H1 (cell line): ENCODE data around the gene IRS1. TPM values are rescaled to one million over a fixed set of nuclear protein-coding genes. Genes with fewer than 3 reads are reported as not detected.

Experiments
- CTCF ChIA-PET: fragments of 300-600 bp; sonication (Branson Sonifier 250); formaldehyde crosslinking; loops from one replicate; lab custom pipeline; 2021; ENCODE audit not compliant: partially characterized antibody; lab: Charles Lee
- POLR2A ChIA-PET: fragments of 300-600 bp; sonication (Branson Sonifier 250); formaldehyde crosslinking; loops from one replicate; lab custom pipeline; 2021; ENCODE audit warnings: inconsistent platforms; ENCODE audit not compliant: partially characterized antibody; lab: Charles Lee
- DNase-seq, 2 experiments: peaks; one replicate each; pipeline versions ENCODE4 v3.0.0 to v3.0.0-alpha.2; 2010 to 2022; ENCODE audit warnings: low spot score in 2 of 2, low read depth in 1 of 2, mixed read lengths in 1 of 2
- FAIRE-seq: peaks from 2 replicates; lab custom pipeline; 2011; peaks lifted over from hg19 to GRCh38; lab: Jason Lieb, UNC
- H2AFZ ChIP-seq: 2 replicates; pipeline ENCODE4 v1.8.1; 2012; ENCODE audit warnings: low read length, inconsistent platforms
- H2AK5ac ChIP-seq: 2 replicates; pipeline ENCODE4 v1.6.1; 2013; ENCODE audit warnings: low read depth, low read length
- H2BK120ac ChIP-seq: replicated peaks from 2 replicates; pipeline ENCODE3; 2013; ENCODE audit warnings: low read depth, low read length, inconsistent platforms
- H2BK12ac ChIP-seq: 2 replicates; pipeline ENCODE4 v1.6.1; 2013; ENCODE audit warnings: low read depth, low read length
- H2BK15ac ChIP-seq: 2 replicates; pipeline ENCODE4 v1.6.1; 2013; ENCODE audit warnings: low read length
- H2BK20ac ChIP-seq: 2 replicates; pipeline ENCODE4 v1.6.1; 2013; ENCODE audit warnings: low read length
- H2BK5ac ChIP-seq: 2 replicates; pipeline ENCODE4 v1.6.1; 2013; ENCODE audit warnings: low read depth, low read length
- H3K14ac ChIP-seq: 2 replicates; pipeline ENCODE4 v1.6.1; 2013; ENCODE audit warnings: inconsistent platforms; ENCODE audit not compliant: insufficient read length
- H3K18ac ChIP-seq: 2 replicates; pipeline ENCODE4 v1.6.1; 2013; ENCODE audit warnings: low read length; ENCODE audit errors: extremely low read depth
- H3K23ac ChIP-seq: 2 replicates; pipeline ENCODE4 v1.6.1; 2013; ENCODE audit warnings: inconsistent platforms; ENCODE audit not compliant: insufficient read length
- H3K23me2 ChIP-seq: 2 replicates; pipeline ENCODE4 v1.6.1; 2013; ENCODE audit warnings: low read depth, low read length
- H3K27ac ChIP-seq: 2 replicates; pipeline ENCODE4 v1.6.1; 2011; ENCODE audit warnings: low read depth, low read length, inconsistent platforms
- H3K27me3 ChIP-seq, 4 experiments: replicated peaks in 1 of 4; 1 replicate in 1 of 4; 2 replicates in 3 of 4; pipeline versions ENCODE4 v1.6.1 to v1.8.1; 2011 to 2013; ENCODE audit warnings: low read length in 3 of 4, mild to moderate bottlenecking in 3 of 4, inconsistent platforms in 2 of 4, mixed read lengths in 2 of 4, moderate library complexity in 1 of 4; ENCODE audit not compliant: control insufficient read depth in 3 of 4, insufficient read depth in 3 of 4; ENCODE audit errors: extremely low read depth in 1 of 4
- H3K36me3 ChIP-seq, 4 experiments: 2 replicates each; pipeline versions ENCODE4 v1.6.1 to v1.8.1; 2011 to 2013; ENCODE audit warnings: mild to moderate bottlenecking in 4 of 4, low read length in 3 of 4, moderate library complexity in 2 of 4, control low read depth in 1 of 4, inconsistent platforms in 1 of 4; ENCODE audit not compliant: insufficient read depth in 4 of 4, control insufficient read depth in 2 of 4
- H3K4ac ChIP-seq: replicated peaks from 2 replicates; pipeline ENCODE3; 2013; ENCODE audit warnings: low read length, low read depth, mixed read lengths, inconsistent platforms; ENCODE audit not compliant: insufficient read length
- H3K4me1 ChIP-seq, 4 experiments: replicated peaks in 1 of 4; 1 replicate in 1 of 4; 2 replicates in 3 of 4; pipeline versions ENCODE4 v1.6.1 to v1.8.1; 2011 to 2013; ENCODE audit warnings: low read length in 3 of 4, inconsistent platforms in 2 of 4, mixed read lengths in 1 of 4; ENCODE audit not compliant: insufficient read depth in 4 of 4, control insufficient read depth in 3 of 4
- H3K4me2 ChIP-seq, 2 experiments: 2 replicates each; pipeline versions ENCODE4 v1.6.1 to v1.8.1; 2011 to 2013; ENCODE audit warnings: low read depth in 2 of 2, low read length in 2 of 2, control low read depth in 1 of 2, inconsistent platforms in 1 of 2, mild to moderate bottlenecking in 1 of 2; ENCODE audit not compliant: insufficient read depth in 1 of 2
- H3K4me3 ChIP-seq, 4 experiments: fragments of 200-600, 300-600 bp in 1 of 4; sonication (generic), shearing (Covaris generic), sonication (Bioruptor Twin) in 1 of 4; 2 replicates each; pipeline versions ENCODE4 v1.5.1 to v1.8.1; 2011 to 2016; ENCODE audit warnings: low read length in 4 of 4, low read depth in 3 of 4, control low read depth in 2 of 4, inconsistent platforms in 2 of 4, mild to moderate bottlenecking in 2 of 4, mixed read lengths in 1 of 4, moderate library complexity in 1 of 4; ENCODE audit not compliant: insufficient read depth in 2 of 4; ENCODE audit errors: extremely low read depth in 1 of 4
- H3K56ac ChIP-seq: replicated peaks from 2 replicates; pipeline ENCODE3; 2013; ENCODE audit warnings: low read depth, mild to moderate bottlenecking, mixed read lengths, low read length, inconsistent platforms; ENCODE audit not compliant: insufficient read length
- H3K79me1 ChIP-seq: 2 replicates; pipeline ENCODE4 v1.6.1; 2013; ENCODE audit warnings: low read depth, low read length, control low read depth
- H3K79me2 ChIP-seq, 2 experiments: 2 replicates each; pipeline versions ENCODE4 v1.6.1 to v1.8.1; 2012 to 2013; ENCODE audit warnings: low read length in 2 of 2, mild to moderate bottlenecking in 2 of 2, inconsistent platforms in 1 of 2; ENCODE audit not compliant: insufficient read depth in 2 of 2, control insufficient read depth in 1 of 2
- H3K9ac ChIP-seq, 4 experiments: replicated peaks in 1 of 4; 1 replicate in 1 of 4; 2 replicates in 3 of 4; pipeline versions ENCODE4 v1.6.1 to v1.8.1; 2011 to 2013; ENCODE audit warnings: low read depth in 3 of 4, low read length in 3 of 4, control low read depth in 2 of 4, mild to moderate bottlenecking in 2 of 4, moderate library complexity in 2 of 4, inconsistent platforms in 1 of 4; ENCODE audit errors: extremely low read depth in 1 of 4
- H3K9me3 ChIP-seq, 2 experiments: 2 replicates each; pipeline versions ENCODE4 v1.6.1 to v1.8.1; 2012 to 2013; ENCODE audit warnings: mild to moderate bottlenecking in 2 of 2, moderate library complexity in 2 of 2, control low read depth in 1 of 2, inconsistent platforms in 1 of 2, low read depth in 1 of 2, low read length in 1 of 2, mixed read lengths in 1 of 2; ENCODE audit not compliant: insufficient read depth in 2 of 2
- H4K20me1 ChIP-seq, 2 experiments: replicated peaks in 1 of 2; 2 replicates each; pipeline versions ENCODE3 to v1.8.1; 2011 to 2013; ENCODE audit warnings: inconsistent platforms in 2 of 2, low read length in 2 of 2, mild to moderate bottlenecking in 1 of 2; ENCODE audit not compliant: insufficient read depth in 2 of 2, control insufficient read depth in 1 of 2
- H4K5ac ChIP-seq: 2 replicates; pipeline ENCODE4 v1.6.1; 2013; ENCODE audit warnings: low read length, low read depth, mixed read lengths, inconsistent platforms; ENCODE audit not compliant: insufficient read length
- H4K8ac ChIP-seq: 2 replicates; pipeline ENCODE4 v1.8.0; 2013; ENCODE audit warnings: mild to moderate bottlenecking, moderate library complexity, low read length, inconsistent platforms; ENCODE audit not compliant: insufficient read depth; ENCODE audit errors: extremely low read depth
- H4K91ac ChIP-seq: replicated peaks from 2 replicates; pipeline ENCODE3; 2013; ENCODE audit warnings: low read length, mixed read lengths, inconsistent platforms; ENCODE audit not compliant: insufficient read length
- EZH2 ChIP-seq: fragments of 200-600 bp; sonication (generic); IDR thresholded peaks from 2 replicates; pipeline ENCODE4 v1.7.1; 2012; ENCODE audit warnings: low read depth, mild to moderate bottlenecking, moderate library complexity, low read length, inconsistent platforms; ENCODE audit not compliant: severe bottlenecking
- POLR2AphosphoS5 ChIP-seq: IDR thresholded peaks from 2 replicates; pipeline ENCODE4 v1.6.1; 2011; ENCODE audit warnings: low read depth, low read length
- SIRT6 ChIP-seq: IDR thresholded peaks from one replicate; pipeline ENCODE4 v1.7.1; 2012; ENCODE audit warnings: low read length, inconsistent platforms
- SP4 ChIP-seq: IDR thresholded peaks from 2 replicates; pipeline ENCODE4 v1.6.1; 2012; ENCODE audit warnings: low read length, inconsistent platforms
- WGBS, 2 experiments: shearing (Covaris generic) in 1 of 2; methylation state at CpG; one replicate each; pipeline versions ENCODE4 v1.1.6 to v1.1.7; 2013 to 2015; ENCODE audit warnings: low lambda C conversion rate in 2 of 2, mixed read lengths in 2 of 2, inconsistent platforms in 1 of 2, low coverage in 1 of 2, missing lambda C conversion rate in 1 of 2; ENCODE audit not compliant: insufficient replicate concordance in 2 of 2, insufficient coverage in 1 of 2, insufficient read length in 1 of 2; ENCODE audit errors: extremely low coverage in 1 of 2, missing lambda C conversion rate in 1 of 2; 5-methylcytosine and 5-hydroxymethylcytosine counted together
- polyA plus RNA-seq, 7 experiments: library from polyadenylated mRNA; depleted of rRNA in 3 of 7; stranded (reverse) in 5 of 7; unstranded in 2 of 7; fragments of >200 nt in 5 of 7; fragments of 200-250 nt in 2 of 7; gene quantifications; 1 replicate in 5 of 7; 2 replicates in 1 of 7; 4 replicates in 1 of 7; pipeline versions ENCODE4 v1.2.1 to v1.2.3, GENCODE V29; 2011 to 2013; ENCODE audit warnings: missing spikeins in 2 of 7, mixed read lengths in 2 of 7
- total RNA-seq: library from RNA; stranded (reverse); fragmentation: NEBNext Ultra II Directional; extraction: Animal tissue kit (Norgen Biotek cat#: 25700); gene quantifications from 2 replicates; pipeline ENCODE4 v1.2.1, GENCODE V29; 2021

The IRS1 gene
- total and polyA plus RNA-seq, 2 of the 8 experiments (the other 6 are each of a cell fraction or from before 2014, with no cell fraction given): 9.1 to 26.9 TPM

DNA sequence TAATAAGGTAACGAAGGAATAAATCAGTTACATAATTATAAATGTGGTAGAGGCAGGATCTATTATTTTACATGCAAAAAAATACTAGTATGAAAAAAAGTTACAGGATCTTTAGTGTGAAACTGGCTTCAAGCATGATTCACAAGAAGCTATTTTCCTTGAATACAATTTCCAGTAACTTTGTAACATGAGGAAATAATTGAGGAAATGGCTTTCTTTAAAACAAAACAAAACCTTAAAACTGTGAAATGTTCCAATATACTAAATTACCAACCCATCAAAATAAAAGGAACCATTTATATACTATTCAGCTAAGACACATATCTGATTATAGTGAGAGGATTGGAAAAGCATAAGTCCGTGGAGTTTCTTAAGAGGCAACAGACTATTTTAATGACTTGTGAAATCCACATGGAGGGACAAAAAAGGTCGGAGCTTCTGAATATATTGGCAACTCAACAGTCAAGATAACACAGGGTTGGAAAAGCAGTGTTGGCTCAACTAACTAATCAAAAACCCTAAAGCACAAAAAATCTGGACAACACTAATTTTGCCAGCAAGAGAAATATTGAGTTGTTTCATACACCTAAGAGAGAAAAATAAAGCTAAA, 10.6 kb downstream of the IRS1 start:
- no peak overlapping the region for H2BK15ac ChIP-seq
- no peak overlapping the region for H3K4me3 ChIP-seq
- H4K91ac ChIP-seq: no peak overlapping the region
- FAIRE-seq (no peak), DNase-seq (no peak)
- H4K8ac ChIP-seq: no peak overlapping the region
- H2BK12ac ChIP-seq: no peak overlapping the region
- H3K79me1 ChIP-seq: no peaks in the 10 kb centered on the region
- H3K23ac ChIP-seq: no peak overlapping the region
- H3K27ac ChIP-seq: no peak overlapping the region
- no peak overlapping the region for H3K4me2 ChIP-seq
- H3K9ac ChIP-seq: no peak overlapping the region
- H3K56ac ChIP-seq: no peak overlapping the region
- peaks cover 9 to 11% (median 10%) of the 10 kb centered on the region in 4 experiments; a peak in 6 of 7 replicates for H3K4me1 ChIP-seq
- no peaks in the 10 kb centered on the region for H4K20me1 ChIP-seq
- no peaks in the 10 kb centered on the region for H3K9me3 ChIP-seq
- no peak overlapping the region for H3K14ac ChIP-seq
- H3K18ac ChIP-seq: no peak overlapping the region
- H2BK20ac ChIP-seq: no peak overlapping the region
- TF ChIP-seq POLR2AphosphoS5: no peak
- no peak for TF ChIP-seq SP4
- no peak for TF ChIP-seq SIRT6
- TF ChIP-seq EZH2: no peak
- no peak overlapping the region for H2BK120ac ChIP-seq
- H4K5ac ChIP-seq: no peak overlapping the region
- H2BK5ac ChIP-seq: no peak overlapping the region
- H3K27me3 ChIP-seq: no peaks in the 10 kb centered on the region
- H2AFZ ChIP-seq: no peak overlapping the region
- no peak overlapping the region for H2AK5ac ChIP-seq
- WGBS, 2 experiments: 84% methylated on average over 3 of the region's 3 CpGs; no CpG with 5 or more reads in 1 of the 2 experiments
- no peak overlapping the region for H3K4ac ChIP-seq
- H3K23me2 ChIP-seq: peaks cover 7% of the 10 kb centered on the region; the same call in 1 of the 2 replicates
- ChIA-PET CTCF (interaction anchor here (0.8 to 1.8 kb wide), 6 partner anchors 8 to 573 kb away, joined by 3 to 10 read pairs (median 4); no protein-coding TSS in a partner anchor), POLR2A (interaction anchor here (1.0 to 1.4 kb wide), 3 partner anchors 10 to 305 kb away, joined by 3 to 4 read pairs (median 3); partner anchors contain the start of gene RHBDD1)
- peaks cover 0 to 4% (median 0%) of the 10 kb centered on the region in 4 experiments; a peak in 1 of 8 replicates for H3K36me3 ChIP-seq
- H3K79me2 ChIP-seq: peaks cover 0 to 71% of the 10 kb centered on the region in 2 experiments; a peak in 3 of 4 replicates
